ENCODE data around the gene TRIM37. TPM values are rescaled to one million over a fixed set of nuclear protein-coding genes. Genes with fewer than 3 reads are reported as not detected.

Gene TRIM37
- total and polyA plus RNA-seq, 5 experiments from 2014 or later: 7.2 to 27.2 (median 9.3) TPM

- H3K4me3 Mint-ChIP-seq: no peak overlapping the region
- POLR2A ChIA-PET: no interaction called here
Measured at GRCh38 chr17:58999500-58999899, 107.2 kb downstream of the TRIM37 start.

GRCh38 chr17:58998871-58999270 is 107.8 kb downstream of the TRIM37 start:
- no peaks in the 10 kb centered on the region for H3K9me3 Mint-ChIP-seq
- no peaks in the 10 kb centered on the region for H3K27me3 Mint-ChIP-seq
- peaks cover 2 to 26% (median 7%) of the 10 kb centered on the region in 4 donors for H3K4me1 Mint-ChIP-seq
- H3K36me3 Mint-ChIP-seq: peaks cover 0 to 35% (median 6%) of the 10 kb centered on the region in 3 donors
- H3K4me3 Mint-ChIP-seq: no peak overlapping the region
- H3K27ac Mint-ChIP-seq: peak overlapping the region in 1 of 10 donors; percentile 2
- POLR2A ChIA-PET: no interaction called here
- ATAC-seq (no peak), DNase-seq (no peak)

More at GRCh38 chr17:58999500-58999899, 107.2 kb downstream of the TRIM37 start:
- DNase-seq (no peak), ATAC-seq (no peak)
- Mint-ChIP-seq H3K9me3 (no peaks in the 10 kb centered on the region), H3K27me3 (no peaks in the 10 kb centered on the region), H3K36me3 (peaks cover 0 to 35% (median 6%) of the 10 kb centered on the region in 3 donors), H3K27ac (peak overlapping the region in 6 of 10 donors; percentile 58 to 99 (median 71)), H3K4me1 (peaks cover 2 to 30% (median 8%) of the 10 kb centered on the region in 4 donors)

- no peak overlapping the region for H3K4me3 Mint-ChIP-seq
- no peak for ATAC-seq
- no peaks in the 10 kb centered on the region for H3K27me3 Mint-ChIP-seq
- peaks cover 2 to 26% (median 7%) of the 10 kb centered on the region in 4 donors for H3K4me1 Mint-ChIP-seq
- no peak for DNase-seq
- H3K9me3 Mint-ChIP-seq: no peaks in the 10 kb centered on the region
- peaks cover 0 to 43% (median 6%) of the 10 kb centered on the region in 3 donors for H3K36me3 Mint-ChIP-seq
- H3K27ac Mint-ChIP-seq: peak overlapping the region in 5 of 10 donors; percentile 43 to 92 (median 50)
- POLR2A ChIA-PET: no interaction called here
Measured at GRCh38 chr17:58997756-58998553, 108.7 kb downstream of the TRIM37 start.

GRCh38 chr17:58996968-58997367 is 109.7 kb downstream of the TRIM37 start:
- peaks cover 2 to 47% (median 6%) of the 10 kb centered on the region in 3 donors for H3K36me3 Mint-ChIP-seq
- H3K4me1 Mint-ChIP-seq: peaks cover 2 to 23% (median 7%) of the 10 kb centered on the region in 4 donors
- no peak for DNase-seq
- H3K27ac Mint-ChIP-seq: peak overlapping the region in 3 of 10 donors; percentile 38 to 92 (median 47)
- H3K4me3 Mint-ChIP-seq: no peak overlapping the region
- ATAC-seq: no peak
- no peaks in the 10 kb centered on the region for H3K27me3 Mint-ChIP-seq
- POLR2A ChIA-PET: interaction anchor here (1.5 kb wide), 1 partner anchor 478 kb away, joined by 3 read pairs; no protein-coding TSS in a partner anchor
- no peaks in the 10 kb centered on the region for H3K9me3 Mint-ChIP-seq

GRCh38 chr17:58995247-58995940 is 111.3 kb downstream of the TRIM37 start:
- DNase-seq (no peak), ATAC-seq (no peak)
- Mint-ChIP-seq H3K36me3 (peaks cover 2 to 43% (median 6%) of the 10 kb centered on the region in 3 donors), H3K27me3 (no peaks in the 10 kb centered on the region), H3K4me1 (peaks cover 0 to 8% (median 0%) of the 10 kb centered on the region in 4 donors), H3K27ac (no peak overlapping the region), H3K9me3 (no peaks in the 10 kb centered on the region), H3K4me3 (no peak overlapping the region)
- POLR2A ChIA-PET: no interaction called here

GRCh38 chr17:58993311-58993710 is 113.4 kb downstream of the TRIM37 start:
- Mint-ChIP-seq H3K27ac (peak overlapping the region in 1 of 10 donors; percentile 30), H3K9me3 (no peaks in the 10 kb centered on the region)

GRCh38 chr17:58991718-58992331 is 114.9 kb downstream of the TRIM37 start:
- POLR2A ChIA-PET: no interaction called here
- Mint-ChIP-seq H3K4me3 (no peak overlapping the region), H3K27me3 (no peaks in the 10 kb centered on the region), H3K27ac (no peak overlapping the region), H3K36me3 (peaks cover 0 to 26% (median 2%) of the 10 kb centered on the region in 3 donors), H3K4me1 (no peaks in the 10 kb centered on the region), H3K9me3 (no peaks in the 10 kb centered on the region)
- ATAC-seq (no peak), DNase-seq (no peak)

More at GRCh38 chr17:58993311-58993710, 113.4 kb downstream of the TRIM37 start:
- H3K36me3 Mint-ChIP-seq: peaks cover 2 to 30% (median 4%) of the 10 kb centered on the region in 3 donors
- H3K27me3 Mint-ChIP-seq: no peaks in the 10 kb centered on the region
- no peak for DNase-seq
- POLR2A ChIA-PET: no interaction called here
- H3K4me1 Mint-ChIP-seq: peaks cover 0 to 3% (median 0%) of the 10 kb centered on the region in 4 donors
- no peak for ATAC-seq
- no peak overlapping the region for H3K4me3 Mint-ChIP-seq

GRCh38 chr17:58989629-58990028 is 117.1 kb downstream of the TRIM37 start:
- Mint-ChIP-seq H3K4me1 (no peaks in the 10 kb centered on the region), H3K27me3 (no peaks in the 10 kb centered on the region), H3K36me3 (peaks cover 0 to 24% (median 2%) of the 10 kb centered on the region in 3 donors), H3K27ac (no peak overlapping the region), H3K4me3 (no peak overlapping the region), H3K9me3 (no peaks in the 10 kb centered on the region)
- ATAC-seq (no peak), DNase-seq (no peak)
- POLR2A ChIA-PET: interaction anchor here (0.5 kb wide), 1 partner anchor 27 kb away, joined by 3 read pairs; no protein-coding TSS in a partner anchor

- ATAC-seq (no peak), DNase-seq (no peak)
- no peak overlapping the region for H3K27ac Mint-ChIP-seq
- no peaks in the 10 kb centered on the region for H3K27me3 Mint-ChIP-seq
- H3K4me1 Mint-ChIP-seq: no peaks in the 10 kb centered on the region
- no peak overlapping the region for H3K4me3 Mint-ChIP-seq
- POLR2A ChIA-PET: no interaction called here
- H3K9me3 Mint-ChIP-seq: no peaks in the 10 kb centered on the region
- peaks cover 0 to 12% (median 0%) of the 10 kb centered on the region in 3 donors for H3K36me3 Mint-ChIP-seq
Measured at GRCh38 chr17:58985971-58986370, 120.7 kb downstream of the TRIM37 start.

- Mint-ChIP-seq H3K4me3 (no peak overlapping the region), H3K27me3 (no peaks in the 10 kb centered on the region), H3K27ac (no peak overlapping the region), H3K36me3 (peaks cover 0 to 12% (median 0%) of the 10 kb centered on the region in 3 donors), H3K9me3 (no peaks in the 10 kb centered on the region), H3K4me1 (no peaks in the 10 kb centered on the region)
- POLR2A ChIA-PET: no interaction called here
- ATAC-seq (no peak), DNase-seq (no peak)
Measured at GRCh38 chr17:58985367-58985766, 121.3 kb downstream of the TRIM37 start.

- no peak overlapping the region for H3K27ac Mint-ChIP-seq
- no peaks in the 10 kb centered on the region for H3K4me1 Mint-ChIP-seq
- POLR2A ChIA-PET: no interaction called here
- H3K9me3 Mint-ChIP-seq: no peaks in the 10 kb centered on the region
- H3K36me3 Mint-ChIP-seq: peaks cover 0 to 5% (median 0%) of the 10 kb centered on the region in 3 donors
- ATAC-seq (no peak), DNase-seq (no peak)
- no peak overlapping the region for H3K4me3 Mint-ChIP-seq
- H3K27me3 Mint-ChIP-seq: no peaks in the 10 kb centered on the region
Measured at GRCh38 chr17:58982626-58983025, 124.1 kb downstream of the TRIM37 start.

- ATAC-seq: no peak
- Mint-ChIP-seq H3K36me3 (no peaks in the 10 kb centered on the region), H3K27me3 (no peaks in the 10 kb centered on the region), H3K4me1 (no peaks in the 10 kb centered on the region), H3K27ac (no peak overlapping the region), H3K9me3 (no peaks in the 10 kb centered on the region), H3K4me3 (no peak overlapping the region)
- POLR2A ChIA-PET: no interaction called here
- DNase-seq: no peak
Measured at GRCh38 chr17:58980706-58981481, 125.8 kb downstream of the TRIM37 start.

Data from naive thymus-derived CD8-positive, alpha-beta T cell (primary cell).